ENCODE results near the gene UCK2. TPM values are rescaled to one million over a fixed set of nuclear protein-coding genes. Genes with fewer than 3 reads are reported as not detected.

The UCK2 gene
- total and polyA plus RNA-seq, 2 of the 8 experiments (the other 6 are each of a cell fraction or from before 2014, with no cell fraction given) = 103 to 109 TPM

- TF ChIP-seq CHD7 (IDR thresholded peaks at IDR 0.05; ENCODE audit: insufficient replicate concordance, low read length) = no peak
- TF ChIP-seq MAX (IDR thresholded peaks at IDR 0.05) = no peak
- TF ChIP-seq TBP (IDR thresholded peaks at IDR 0.05; ENCODE audit: low read depth, low read length) = no peak
- TF ChIP-seq SUZ12 (IDR thresholded peaks at IDR 0.05; ENCODE audit: low read length) = no peak
- TF ChIP-seq ZNF274 (IDR thresholded peaks at IDR 0.05; ENCODE audit: borderline replicate concordance, extremely low read depth, low read length) = no peak
- TF ChIP-seq SP4 (IDR thresholded peaks at IDR 0.05; ENCODE audit: low read length) = no peak
- TF ChIP-seq RFX5 (IDR thresholded peaks at IDR 0.05; ENCODE audit: borderline replicate concordance, low read depth, low read length) = no peak
- no peak for TF ChIP-seq POLR2A (IDR thresholded peaks at IDR 0.05; ENCODE audit: control extremely low read depth in 1 of 2, low read depth in 2 of 2, low read length in 2 of 2)
- no peak for TF ChIP-seq RBBP5 (IDR thresholded peaks at IDR 0.05; ENCODE audit: borderline replicate concordance, low read depth, low read length)
These were observed 23.7 kb downstream of the UCK2 start (continued) for GRCh38 chr1:165851034-165851658.

Data from H1 (cell line).